ENCODE data around the gene DIS3L2. TPM values are rescaled to one million over a fixed set of nuclear protein-coding genes. Genes with fewer than 3 reads are reported as not detected.

DIS3L2 gene
- total and polyA plus RNA-seq, 8 donors: 13.0 to 24.0 (median 16.8) TPM

DNA sequence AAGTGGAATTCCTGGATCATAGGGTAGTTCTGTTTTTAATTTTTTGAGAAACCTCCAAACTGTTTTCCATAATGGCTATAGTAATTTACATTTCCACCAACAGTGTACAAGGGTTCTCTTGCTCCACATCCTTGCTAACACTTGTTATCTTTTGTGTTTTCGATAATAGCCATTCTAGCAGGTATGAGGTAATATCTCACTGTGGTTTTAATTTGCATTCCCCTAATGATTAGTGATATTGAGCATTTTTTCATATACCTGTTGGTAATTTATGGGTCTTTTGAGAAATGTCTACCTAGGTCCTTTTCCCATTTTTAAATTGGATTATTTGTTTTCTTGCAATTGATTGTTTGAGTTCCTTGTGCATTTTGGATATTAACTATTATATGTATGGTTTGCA, 39.6 kb downstream of the DIS3L2 start:
- no peak overlapping the region for H3K4me3 ChIP-seq
- intact Hi-C loops (cut with DNase I): no loop called here
- H3K27ac ChIP-seq: no peak overlapping the region
- H3K36me3 ChIP-seq: no peaks in the 10 kb centered on the region
- H3K27me3 ChIP-seq: no peaks in the 10 kb centered on the region
- WGBS, 2 donors: 81 to 92% methylated on average over 1 of the region's 1 CpG
- H3K4me1 ChIP-seq: no peaks in the 10 kb centered on the region
- no peak for ATAC-seq
- no peaks in the 10 kb centered on the region for H3K9me3 ChIP-seq
- no peak for TF ChIP-seq CTCF (IDR thresholded peaks at IDR 0.05)
- DNase-seq: no peak
- no peak for FAIRE-seq

DNA sequence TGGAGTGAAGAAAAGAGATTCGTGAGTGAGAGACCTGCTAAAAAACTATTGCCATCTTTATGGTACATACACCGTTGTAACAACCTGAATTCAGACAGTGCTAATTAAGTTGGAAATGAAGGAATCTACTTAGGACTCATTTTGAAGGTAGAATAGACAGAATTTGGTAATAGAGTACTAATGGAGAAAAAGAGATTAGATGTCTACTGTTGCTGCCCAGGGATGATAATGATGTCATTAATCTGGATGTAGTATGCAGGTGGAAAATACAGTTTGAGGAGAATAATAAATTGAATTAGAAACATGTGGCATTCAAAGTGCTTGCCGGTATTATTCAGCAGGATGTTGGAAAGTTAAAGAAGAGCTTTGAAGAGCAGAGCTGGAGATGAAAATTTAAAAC, 44.7 kb downstream of the DIS3L2 start:
- Histone ChIP-seq H3K36me3 (no peaks in the 10 kb centered on the region), H3K27me3 (no peaks in the 10 kb centered on the region), H3K4me3 (no peak overlapping the region), H3K27ac (no peak overlapping the region), H3K4me1 (no peaks in the 10 kb centered on the region), H3K9me3 (no peaks in the 10 kb centered on the region)
- intact Hi-C loops (cut with DNase I): no loop called here
- ATAC-seq (no peak), DNase-seq (no peak), FAIRE-seq (no peak)
- TF ChIP-seq CTCF (IDR thresholded peaks at IDR 0.05): no peak
- WGBS, 2 donors: 97% methylated on average over 3 of the region's 3 CpGs

DNA sequence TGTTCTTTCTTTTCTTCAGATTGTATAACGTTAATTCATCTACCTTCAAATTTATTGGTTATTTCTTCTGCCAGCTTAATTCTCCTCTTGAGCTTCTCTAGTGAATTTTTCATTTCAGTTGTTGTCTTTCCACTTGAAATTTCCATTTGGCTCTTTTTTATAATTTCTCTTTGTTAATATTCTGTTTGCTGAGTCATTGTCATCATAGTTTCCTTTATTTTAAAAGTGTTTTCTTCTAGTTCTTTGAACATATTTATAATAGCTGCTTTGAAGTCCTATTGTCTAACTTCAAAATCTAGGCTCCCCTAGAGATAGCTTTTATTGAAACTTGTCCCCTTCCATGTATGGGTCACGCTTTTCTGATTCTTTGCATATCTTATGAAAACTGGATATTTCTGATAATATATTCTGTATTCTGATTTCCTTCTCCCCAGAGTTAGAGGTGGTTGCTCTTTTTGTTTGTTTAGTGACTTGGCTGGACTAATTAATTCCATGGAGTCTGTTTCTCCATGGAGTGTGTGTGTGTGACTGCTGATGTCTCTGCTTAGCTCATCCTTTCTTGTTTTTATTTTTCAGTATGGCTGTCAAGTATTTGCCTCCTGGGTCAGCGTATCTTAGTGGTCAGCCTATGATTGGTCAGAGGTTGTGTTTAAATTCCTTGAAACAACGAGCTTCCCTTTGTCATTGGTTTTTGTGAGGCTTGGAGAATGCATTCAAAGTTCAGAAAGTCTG, 47.6 kb downstream of the DIS3L2 start:
- no peak overlapping the region for H3K4me3 ChIP-seq
- no peak for DNase-seq
- no peak for TF ChIP-seq CTCF (IDR thresholded peaks at IDR 0.05)
- ATAC-seq: no peak
- 86 to 89% methylated on average over 4 of the region's 4 CpGs for WGBS, 2 donors
- no peak overlapping the region for H3K27ac ChIP-seq
- no peaks in the 10 kb centered on the region for H3K27me3 ChIP-seq
- intact Hi-C loops (cut with DNase I): no loop called here
- no peaks in the 10 kb centered on the region for H3K36me3 ChIP-seq
- FAIRE-seq: no peak
- no peaks in the 10 kb centered on the region for H3K4me1 ChIP-seq
- no peaks in the 10 kb centered on the region for H3K9me3 ChIP-seq

- Histone ChIP-seq H3K4me3 (no peak overlapping the region), H3K27ac (no peak overlapping the region), H3K9me3 (no peaks in the 10 kb centered on the region), H3K36me3 (no peaks in the 10 kb centered on the region), H3K4me1 (no peaks in the 10 kb centered on the region), H3K27me3 (no peaks in the 10 kb centered on the region)
- no peak for FAIRE-seq
- ATAC-seq: no peak
- intact Hi-C loops (cut with DNase I): no loop called here
- no peak for TF ChIP-seq CTCF (IDR thresholded peaks at IDR 0.05)
- no peak for DNase-seq
- 73 to 77% methylated on average over 4 of the region's 4 CpGs for WGBS, 2 donors
Observed at GRCh38 chr2:232009639-232010274, 48.2 kb downstream of the DIS3L2 start.

- 74 to 78% methylated on average over 3 of the region's 3 CpGs for WGBS, 2 donors
- Histone ChIP-seq H3K4me3 (no peak overlapping the region), H3K4me1 (no peaks in the 10 kb centered on the region), H3K27me3 (no peaks in the 10 kb centered on the region), H3K27ac (no peak overlapping the region), H3K9me3 (no peaks in the 10 kb centered on the region), H3K36me3 (no peaks in the 10 kb centered on the region)
- no peak for DNase-seq
- TF ChIP-seq CTCF (IDR thresholded peaks at IDR 0.05): no peak
- FAIRE-seq: no peak
- no peak for ATAC-seq
- intact Hi-C loops (cut with DNase I): no loop called here
Observed at GRCh38 chr2:232013701-232014353, 52.3 kb downstream of the DIS3L2 start.

Measured in pancreas (tissue), 10 donors.